CD14-positive monocyte (primary cell): ENCODE measurements around the gene LDLRAD4. TPM values are rescaled to one million over a fixed set of nuclear protein-coding genes. Genes with fewer than 3 reads are reported as not detected.
"Not testable (repeated sequence)": the region's sequence is repeated elsewhere in the genome, so short reads cannot be mapped to it uniquely, and the experiment has no call there.

Experiments
- DNase-seq, 3 donors: peaks; one replicate each; pipeline ENCODE4 v3.0.0-alpha.2; 2011 to 2022
- H2AFZ ChIP-seq: 2 replicates; pipeline ENCODE4 v1.6.0; 2012; ENCODE audit warnings: mild to moderate bottlenecking, low read depth, low read length, inconsistent platforms; ENCODE audit not compliant: insufficient read depth, poor library complexity, severe bottlenecking
- H3K27ac ChIP-seq, 2 donors: 1 replicate in 1 of 2; 2 replicates in 1 of 2; pipeline ENCODE4 v1.5.1; 2012 to 2013; ENCODE audit warnings: low read length in 2 of 2, control low read depth in 1 of 2, inconsistent platforms in 1 of 2, low read depth in 1 of 2, mild to moderate bottlenecking in 1 of 2
- H3K27me3 ChIP-seq, 2 donors: one replicate each; pipeline versions ENCODE4 v1.6.0 to v1.6.1; 2011 to 2013; ENCODE audit warnings: low read length in 2 of 2; ENCODE audit not compliant: control insufficient read depth in 2 of 2, insufficient read depth in 2 of 2
- H3K36me3 ChIP-seq, 2 donors: replicated peaks in 1 of 2; 1 replicate in 1 of 2; 2 replicates in 1 of 2; pipeline versions ENCODE4 v1.5.1 to v1.6.1; 2012 to 2013; ENCODE audit warnings: low read length in 2 of 2, control low read depth in 1 of 2, inconsistent platforms in 1 of 2, mild to moderate bottlenecking in 1 of 2; ENCODE audit not compliant: insufficient read depth in 2 of 2, control insufficient read depth in 1 of 2
- H3K4me1 ChIP-seq, 2 donors: 1 replicate in 1 of 2; 2 replicates in 1 of 2; pipeline versions ENCODE4 v1.5.1 to v1.6.1; 2012 to 2013; ENCODE audit warnings: low read length in 2 of 2, control low read depth in 1 of 2, inconsistent platforms in 1 of 2, mild to moderate bottlenecking in 1 of 2, moderate library complexity in 1 of 2; ENCODE audit not compliant: insufficient read depth in 2 of 2, control insufficient read depth in 1 of 2
- H3K4me2 ChIP-seq: replicated peaks from 2 replicates; pipeline ENCODE3; 2012; ENCODE audit warnings: low read length, moderate library complexity, mild to moderate bottlenecking; ENCODE audit not compliant: poor library complexity, severe bottlenecking; ENCODE audit errors: extremely low read depth
- H3K4me3 ChIP-seq, 3 experiments: fragments of 200-600 bp in 1 of 3; sonication (generic) in 1 of 3; replicated peaks in 1 of 3; 1 replicate in 2 of 3; 2 replicates in 1 of 3; pipeline ENCODE4 v1.5.1; 2011 to 2013; ENCODE audit warnings: low read length in 3 of 3, mild to moderate bottlenecking in 3 of 3, control low read depth in 2 of 3, low read depth in 2 of 3, inconsistent platforms in 1 of 3, moderate library complexity in 1 of 3
- H3K79me2 ChIP-seq: 2 replicates; pipeline ENCODE4 v1.6.0; 2012; ENCODE audit warnings: mild to moderate bottlenecking, control low read depth, inconsistent platforms, low read length, moderate library complexity; ENCODE audit not compliant: insufficient read depth
- H3K9ac ChIP-seq: 2 replicates; pipeline ENCODE4 v1.6.0; 2017; ENCODE audit warnings: low read length, mild to moderate bottlenecking; ENCODE audit not compliant: insufficient read depth, poor library complexity, severe bottlenecking
- H3K9me3 ChIP-seq, 2 donors: replicated peaks in 1 of 2; 1 replicate in 1 of 2; 2 replicates in 1 of 2; pipeline versions ENCODE4 v1.5.1 to v1.6.1; 2012 to 2013; ENCODE audit warnings: low read length in 2 of 2, control low read depth in 1 of 2; ENCODE audit not compliant: control insufficient read depth in 1 of 2, insufficient read depth in 1 of 2
- H4K20me1 ChIP-seq: 2 replicates; pipeline ENCODE4 v1.6.0; 2012; ENCODE audit warnings: mild to moderate bottlenecking, low read length, control low read depth, moderate library complexity; ENCODE audit not compliant: insufficient read depth
- H3K27ac Mint-ChIP-seq, 7 donors: one replicate each; pipeline ENCODE4 v1.8.0; 2020; ENCODE audit warnings: mild to moderate bottlenecking in 7 of 7, mixed read lengths in 7 of 7, moderate library complexity in 6 of 7, inconsistent platforms in 2 of 7
- H3K27me3 Mint-ChIP-seq, 3 donors: one replicate each; pipeline ENCODE4 v1.8.0; 2021 to 2022; ENCODE audit warnings: low read depth in 3 of 3, mild to moderate bottlenecking in 3 of 3, mixed read lengths in 3 of 3, moderate library complexity in 3 of 3, inconsistent platforms in 1 of 3
- H3K36me3 Mint-ChIP-seq, 2 donors: one replicate each; pipeline ENCODE4 v1.8.0; 2020; ENCODE audit warnings: mixed read lengths in 2 of 2, inconsistent platforms in 1 of 2, mild to moderate bottlenecking in 1 of 2
- H3K4me1 Mint-ChIP-seq: one replicate; pipeline ENCODE4 v1.8.0; 2020; ENCODE audit warnings: mild to moderate bottlenecking, mixed read lengths
- H3K4me3 Mint-ChIP-seq, 2 donors: one replicate each; pipeline ENCODE4 v1.8.0; 2020; ENCODE audit warnings: mild to moderate bottlenecking in 2 of 2, mixed read lengths in 2 of 2, moderate library complexity in 1 of 2
- H3K9me3 Mint-ChIP-seq, 7 donors: one replicate each; pipeline ENCODE4 v1.8.0; 2020 to 2022; ENCODE audit warnings: mixed read lengths in 7 of 7, mild to moderate bottlenecking in 6 of 7, moderate library complexity in 6 of 7, inconsistent platforms in 2 of 7
- CTCF ChIP-seq: fragments of 200-600 bp; IDR thresholded peaks from one replicate; pipeline ENCODE4 v1.8.0; 2022; ENCODE audit warnings: antibody characterized with exemption, mild to moderate bottlenecking
- WGBS: methylation state at CpG from one replicate; pipeline ENCODE4 v1.1.5; 2013; ENCODE audit warnings: missing lambda C conversion rate; ENCODE audit not compliant: insufficient coverage; 5-methylcytosine and 5-hydroxymethylcytosine counted together
- intact Hi-C, 2 donors: fragments of 100-400 bp; cut with micrococcal nuclease; formaldehyde crosslinking; loops; one replicate each; pipeline versions ENCODE4 v1.15.0 to v1.15.1; 2023
- polyA plus RNA-seq, 3 donors: library from polyadenylated mRNA; depleted of rRNA in 1 of 3; unstranded in 2 of 3; stranded (reverse) in 1 of 3; fragments of 300-500 nt in 2 of 3; fragments of >200 nt in 1 of 3; fragmentation: Illumina TruSeq in 2 of 3; gene quantifications; 1 replicate in 2 of 3; 2 replicates in 1 of 3; pipeline ENCODE4 v1.2.3, GENCODE V29; 2012 to 2021

LDLRAD4 gene
- polyA plus RNA-seq, 3 donors: 13.5 to 15.4 (median 13.8) TPM

GRCh38 chr18:13487237-13487636 is 268.7 kb downstream of the LDLRAD4 start:
- peaks cover 71 to 76% of the 10 kb centered on the region in 2 donors for H3K36me3 Mint-ChIP-seq
- no peaks in the 10 kb centered on the region for H3K27me3 ChIP-seq
- H3K9me3 ChIP-seq: no peaks in the 10 kb centered on the region
- no peaks in the 10 kb centered on the region for H3K79me2 ChIP-seq
- WGBS: 90% methylated on average over 7 of the region's 7 CpGs
- H3K9me3 Mint-ChIP-seq: peaks cover 0 to 3% (median 0%) of the 10 kb centered on the region in 7 donors
- no peak overlapping the region for H3K4me2 ChIP-seq
- intact Hi-C loops: no loop called here
- peaks cover 38 to 81% of the 10 kb centered on the region in 2 donors for H3K36me3 ChIP-seq
- no peak for DNase-seq
- no peak overlapping the region for H3K27ac ChIP-seq
- H3K27me3 Mint-ChIP-seq: no peaks in the 10 kb centered on the region
- no peak overlapping the region for H3K4me3 Mint-ChIP-seq
- TF ChIP-seq CTCF: no peak
- peaks cover 42% of the 10 kb centered on the region for H4K20me1 ChIP-seq
- no peak overlapping the region for H3K4me3 ChIP-seq
- H3K9ac ChIP-seq: no peak overlapping the region
- no peaks in the 10 kb centered on the region for H3K4me1 ChIP-seq
- peaks cover 4% of the 10 kb centered on the region for H3K4me1 Mint-ChIP-seq
- no peak overlapping the region for H2AFZ ChIP-seq
- peak overlapping the region in 2 of 7 donors; percentile 32 to 66 for H3K27ac Mint-ChIP-seq

GRCh38 chr18:13488281-13488929 is 269.8 kb downstream of the LDLRAD4 start:
- peaks cover 40 to 86% of the 10 kb centered on the region in 2 donors for H3K36me3 ChIP-seq
- no peaks in the 10 kb centered on the region for H3K9me3 ChIP-seq
- no peak overlapping the region for H2AFZ ChIP-seq
- no peak overlapping the region for H3K9ac ChIP-seq
- no peak overlapping the region for H3K4me3 ChIP-seq
- H3K27ac ChIP-seq: no peak overlapping the region
- Mint-ChIP-seq H3K27ac (peak overlapping the region in 1 of 7 donors; percentile 74), H3K4me1 (peaks cover 6% of the 10 kb centered on the region), H3K4me3 (no peak overlapping the region), H3K27me3 (no peaks in the 10 kb centered on the region), H3K9me3 (no peaks in the 10 kb centered on the region), H3K36me3 (peaks cover 67 to 75% of the 10 kb centered on the region in 2 donors)
- WGBS: 100% methylated on average over 9 of the region's 14 CpGs
- peaks cover 32% of the 10 kb centered on the region for H4K20me1 ChIP-seq
- H3K4me2 ChIP-seq: no peak overlapping the region
- no peak for TF ChIP-seq CTCF
- no peaks in the 10 kb centered on the region for H3K4me1 ChIP-seq
- no peaks in the 10 kb centered on the region for H3K27me3 ChIP-seq
- intact Hi-C loops: no loop called here
- DNase-seq: no peak
- no peaks in the 10 kb centered on the region for H3K79me2 ChIP-seq

GRCh38 chr18:13489303-13489702 is 270.7 kb downstream of the LDLRAD4 start:
- H2AFZ ChIP-seq, H3K79me2 ChIP-seq, H3K4me1 ChIP-seq, H3K4me3 Mint-ChIP-seq, H3K4me1 Mint-ChIP-seq, intact Hi-C loops, H3K27ac ChIP-seq, H3K9me3 ChIP-seq, H3K27me3 ChIP-seq, H3K27me3 Mint-ChIP-seq, H3K4me3 ChIP-seq, H3K9me3 Mint-ChIP-seq, DNase-seq, H3K9ac ChIP-seq, H3K4me2 ChIP-seq: not testable (repeated sequence)
- peaks cover 62 to 67% of the 10 kb centered on the region in 2 donors for H3K36me3 Mint-ChIP-seq
- H3K27ac Mint-ChIP-seq: peak overlapping the region in 1 of 7 donors; percentile 1
- Histone ChIP-seq H4K20me1 (peaks cover 29% of the 10 kb centered on the region), H3K36me3 (peaks cover 40 to 78% of the 10 kb centered on the region in 2 donors)
- WGBS: 100% methylated on average over 1 of the region's 6 CpGs
